MM.1S (cell line): ENCODE results near the gene MRO.

Experiments used
- EZH2 ChIP-seq: fragments of 300-600 bp; sonication (generic); optimal IDR thresholded peaks from 2 replicates; pipeline ENCODE3; 2017; ENCODE audit warnings: low read depth, mild to moderate bottlenecking, antibody characterized with exemption, low read length, mixed read lengths
- TF ChIP-seq, protein P1 (sequence below): fragments of 300-600 bp; sonication (generic); IDR thresholded peaks from 2 replicates; pipeline ENCODE4 v1.5.1; 2016; ENCODE audit warnings: antibody characterized with exemption, low read length, mixed read lengths

DNA sequence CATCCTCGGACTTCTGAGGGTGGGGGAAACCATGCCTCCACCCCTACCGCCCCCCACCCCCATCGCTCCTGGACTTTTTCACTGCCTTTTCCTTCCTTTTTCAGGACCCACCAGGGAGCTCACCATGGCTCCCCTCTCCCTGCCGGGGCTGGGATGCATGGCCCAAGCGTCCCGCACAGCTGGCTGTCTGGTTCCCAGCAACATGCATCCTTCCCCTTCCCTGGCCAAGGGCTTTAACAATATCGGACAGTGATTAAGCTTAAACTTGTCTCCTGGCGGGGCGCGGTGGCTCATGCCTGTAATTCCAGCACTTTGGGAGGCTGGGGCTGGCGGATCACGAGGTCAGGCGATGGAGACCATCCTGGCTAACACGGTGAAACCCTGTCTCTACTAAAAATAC, 44.1 kb downstream of the MRO start:
- TF ChIP-seq EZH2: no peak
- TF ChIP-seq, protein P1, sequence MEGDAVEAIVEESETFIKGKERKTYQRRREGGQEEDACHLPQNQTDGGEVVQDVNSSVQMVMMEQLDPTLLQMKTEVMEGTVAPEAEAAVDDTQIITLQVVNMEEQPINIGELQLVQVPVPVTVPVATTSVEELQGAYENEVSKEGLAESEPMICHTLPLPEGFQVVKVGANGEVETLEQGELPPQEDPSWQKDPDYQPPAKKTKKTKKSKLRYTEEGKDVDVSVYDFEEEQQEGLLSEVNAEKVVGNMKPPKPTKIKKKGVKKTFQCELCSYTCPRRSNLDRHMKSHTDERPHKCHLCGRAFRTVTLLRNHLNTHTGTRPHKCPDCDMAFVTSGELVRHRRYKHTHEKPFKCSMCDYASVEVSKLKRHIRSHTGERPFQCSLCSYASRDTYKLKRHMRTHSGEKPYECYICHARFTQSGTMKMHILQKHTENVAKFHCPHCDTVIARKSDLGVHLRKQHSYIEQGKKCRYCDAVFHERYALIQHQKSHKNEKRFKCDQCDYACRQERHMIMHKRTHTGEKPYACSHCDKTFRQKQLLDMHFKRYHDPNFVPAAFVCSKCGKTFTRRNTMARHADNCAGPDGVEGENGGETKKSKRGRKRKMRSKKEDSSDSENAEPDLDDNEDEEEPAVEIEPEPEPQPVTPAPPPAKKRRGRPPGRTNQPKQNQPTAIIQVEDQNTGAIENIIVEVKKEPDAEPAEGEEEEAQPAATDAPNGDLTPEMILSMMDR: no peak
